HL-60 (cell line): ENCODE measurements around the gene NF2.

Source experiments
- DNase-seq, 2 experiments: peaks; one replicate each; pipeline ENCODE4 v3.0.0-alpha.2; 2010 to 2020; ENCODE audit warnings: low read depth in 1 of 2, low spot score in 1 of 2
- H3K27ac ChIP-seq: fragments of 250-450 bp; sonication (Bioruptor Pico); replicated peaks from 2 replicates; pipeline ENCODE4 v1.5.1; 2020; ENCODE audit warnings: mild to moderate bottlenecking, moderate library complexity
- H3K27me3 ChIP-seq: fragments of 250-450 bp; sonication (Bioruptor Pico); 2 replicates; pipeline ENCODE4 v1.5.1; 2021; ENCODE audit warnings: mild to moderate bottlenecking, moderate library complexity; ENCODE audit not compliant: insufficient read depth, poor library complexity, severe bottlenecking
- H3K4me3 ChIP-seq: replicated peaks from 2 replicates; pipeline ENCODE4 v1.5.1; 2011; ENCODE audit warnings: mild to moderate bottlenecking, control low read depth, low read length; ENCODE audit not compliant: insufficient read depth
- CTCF ChIP-seq: IDR thresholded peaks from one replicate; pipeline ENCODE4 v1.5.1; 2011; ENCODE audit warnings: low read length, control low read depth, inconsistent platforms; ENCODE audit not compliant: insufficient read depth
- GABPA ChIP-seq: IDR thresholded peaks from 2 replicates; pipeline ENCODE4 v1.6.1; 2012; ENCODE audit warnings: low read depth
- POLR2AphosphoS5 ChIP-seq: IDR thresholded peaks from 2 replicates; pipeline ENCODE4 v1.6.1; 2012; ENCODE audit warnings: low read depth
- SPI1 ChIP-seq: IDR thresholded peaks from 2 replicates; pipeline ENCODE4 v1.6.1; 2012; ENCODE audit warnings: low read depth, mild to moderate bottlenecking, borderline replicate concordance
- TF ChIP-seq, protein P1 (sequence below): IDR thresholded peaks from 2 replicates; pipeline ENCODE4 v1.6.1; 2012; ENCODE audit warnings: low read depth; ENCODE audit not compliant: insufficient replicate concordance

The NF2 gene

DNA sequence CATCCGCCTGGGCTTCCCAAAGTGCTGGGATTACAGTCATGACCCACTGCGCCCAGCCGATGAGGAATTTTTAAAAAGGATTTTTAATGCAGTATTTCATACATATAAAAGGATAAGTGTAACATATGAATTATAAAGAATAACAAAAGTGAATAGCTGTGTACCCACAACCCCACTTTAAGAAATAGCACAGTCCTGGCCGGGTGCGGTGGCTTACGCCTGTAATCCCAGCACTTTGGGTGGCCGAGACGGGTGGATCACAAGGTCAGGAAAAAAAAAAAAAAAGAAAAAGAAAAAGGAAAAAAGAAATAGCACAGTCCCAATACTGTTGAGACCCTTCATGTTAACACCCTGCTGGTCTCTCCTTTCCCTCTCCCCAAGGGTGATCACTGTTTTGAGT is 62.1 kb downstream of the NF2 start:
- Histone ChIP-seq H3K4me3 (no peak overlapping the region), H3K27me3 (no peaks in the 10 kb centered on the region), H3K27ac (no peak overlapping the region)
- TF ChIP-seq POLR2AphosphoS5, result no peak
- TF ChIP-seq CTCF, result no peak
- TF ChIP-seq SPI1, result no peak
- TF ChIP-seq, protein P1, sequence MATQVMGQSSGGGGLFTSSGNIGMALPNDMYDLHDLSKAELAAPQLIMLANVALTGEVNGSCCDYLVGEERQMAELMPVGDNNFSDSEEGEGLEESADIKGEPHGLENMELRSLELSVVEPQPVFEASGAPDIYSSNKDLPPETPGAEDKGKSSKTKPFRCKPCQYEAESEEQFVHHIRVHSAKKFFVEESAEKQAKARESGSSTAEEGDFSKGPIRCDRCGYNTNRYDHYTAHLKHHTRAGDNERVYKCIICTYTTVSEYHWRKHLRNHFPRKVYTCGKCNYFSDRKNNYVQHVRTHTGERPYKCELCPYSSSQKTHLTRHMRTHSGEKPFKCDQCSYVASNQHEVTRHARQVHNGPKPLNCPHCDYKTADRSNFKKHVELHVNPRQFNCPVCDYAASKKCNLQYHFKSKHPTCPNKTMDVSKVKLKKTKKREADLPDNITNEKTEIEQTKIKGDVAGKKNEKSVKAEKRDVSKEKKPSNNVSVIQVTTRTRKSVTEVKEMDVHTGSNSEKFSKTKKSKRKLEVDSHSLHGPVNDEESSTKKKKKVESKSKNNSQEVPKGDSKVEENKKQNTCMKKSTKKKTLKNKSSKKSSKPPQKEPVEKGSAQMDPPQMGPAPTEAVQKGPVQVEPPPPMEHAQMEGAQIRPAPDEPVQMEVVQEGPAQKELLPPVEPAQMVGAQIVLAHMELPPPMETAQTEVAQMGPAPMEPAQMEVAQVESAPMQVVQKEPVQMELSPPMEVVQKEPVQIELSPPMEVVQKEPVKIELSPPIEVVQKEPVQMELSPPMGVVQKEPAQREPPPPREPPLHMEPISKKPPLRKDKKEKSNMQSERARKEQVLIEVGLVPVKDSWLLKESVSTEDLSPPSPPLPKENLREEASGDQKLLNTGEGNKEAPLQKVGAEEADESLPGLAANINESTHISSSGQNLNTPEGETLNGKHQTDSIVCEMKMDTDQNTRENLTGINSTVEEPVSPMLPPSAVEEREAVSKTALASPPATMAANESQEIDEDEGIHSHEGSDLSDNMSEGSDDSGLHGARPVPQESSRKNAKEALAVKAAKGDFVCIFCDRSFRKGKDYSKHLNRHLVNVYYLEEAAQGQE, result no peak
- no peak for TF ChIP-seq GABPA
- no peak for DNase-seq

DNA sequence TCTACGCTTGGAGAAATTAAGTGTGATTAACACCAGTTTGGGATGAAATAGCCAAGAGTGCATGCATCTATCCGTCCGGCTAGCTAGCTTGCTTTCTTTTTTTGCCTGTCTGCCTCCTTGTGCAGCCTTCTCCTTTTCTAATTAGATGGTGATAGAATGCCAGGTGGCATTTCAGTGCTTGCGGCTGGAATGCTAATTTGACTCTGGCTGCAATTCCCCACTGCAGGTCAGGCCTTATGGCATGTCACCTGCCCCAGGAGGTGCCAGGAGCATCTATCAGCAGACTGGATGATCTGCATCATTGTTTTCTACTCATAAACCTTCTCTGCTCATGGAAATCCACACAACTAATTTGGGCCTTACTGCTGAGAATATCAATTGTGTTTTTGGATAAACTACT is 65.2 kb downstream of the NF2 start:
- H3K4me3 ChIP-seq, result no peak overlapping the region
- no peak for DNase-seq
- TF ChIP-seq CTCF (no peak), GABPA (no peak), SPI1 (no peak), POLR2AphosphoS5 (no peak)
- TF ChIP-seq, protein P1, result no peak
- no peaks in the 10 kb centered on the region for H3K27me3 ChIP-seq
- no peak overlapping the region for H3K27ac ChIP-seq

GRCh38 chr22:29670626-29671025 is 67.2 kb downstream of the NF2 start:
- H3K27me3 ChIP-seq, result no peaks in the 10 kb centered on the region
- DNase-seq, result no peak
- TF ChIP-seq CTCF, result no peak
- no peak overlapping the region for H3K4me3 ChIP-seq
- no peak overlapping the region for H3K27ac ChIP-seq

- Histone ChIP-seq H3K27ac (no peak overlapping the region), H3K4me3 (no peak overlapping the region), H3K27me3 (no peaks in the 10 kb centered on the region)
- no peak for DNase-seq
- TF ChIP-seq CTCF (no peak), GABPA (no peak), POLR2AphosphoS5 (no peak), SPI1 (no peak)
- TF ChIP-seq, protein P1, result no peak
These were observed 70.1 kb downstream of the NF2 start for GRCh38 chr22:29673361-29674066.
